Central memory CD4-positive, alpha-beta T cell (primary cell): ENCODE results near the gene FDXACB1.
A peak's percentile ranks its signal among the peaks of the same experiment; 100 is the strongest.

ENCODE experiments used
- DNase-seq: peaks from one replicate; pipeline ENCODE4 v3.0.0; 2022
- total RNA-seq, 3 experiments: gene quantifications; one replicate each; lab custom pipeline; 2026; lab: John Stamatoyannopoulos, UW

FDXACB1 gene
- total RNA-seq: 0.77 to 10.0 (median 5.1) reads per million in 3 experiments

- peak; percentile 98 for DNase-seq
Observed at GRCh38 chr11:111878849-111879636, at the start of gene FDXACB1, which contains the start of gene CFAP68. TSS of gene FDXACB1 (minus strand) at chr11:111879165. CDS start at chr11:111879132, 33 bp downstream. TSS of gene CFAP68 (plus strand) at chr11:111879541. CDS start at chr11:111879561, 20 bp downstream.

GRCh38 chr11:111926505-111927391 lies 47.8 kb upstream of the FDXACB1 start:
- peak; percentile 96 for DNase-seq

GRCh38 chr11:111925953-111926352 lies 47.0 kb upstream of the FDXACB1 start:
- DNase-seq: no peak

GRCh38 chr11:111923951-111924350 lies 45.0 kb upstream of the FDXACB1 start:
- DNase-seq: no peak

- no peak for DNase-seq
Observed at GRCh38 chr11:111923351-111923788, 44.4 kb upstream of the FDXACB1 start.

- no peak for DNase-seq
Observed at GRCh38 chr11:111922803-111923202, 43.8 kb upstream of the FDXACB1 start.

- no peak for DNase-seq
Observed at GRCh38 chr11:111921541-111922230, 42.7 kb upstream of the FDXACB1 start.

GRCh38 chr11:111920908-111921307 lies 41.9 kb upstream of the FDXACB1 start:
- DNase-seq: no peak

GRCh38 chr11:111918390-111919256 lies 39.7 kb upstream of the FDXACB1 start, which contains the start of gene C11orf52:
TSS of gene C11orf52 (plus strand) at chr11:111918913. CDS start at chr11:111918973, 60 bp downstream.
- no peak for DNase-seq

- DNase-seq: no peak
Observed at GRCh38 chr11:111917788-111918187, 38.8 kb upstream of the FDXACB1 start.

- DNase-seq: no peak
Observed at GRCh38 chr11:111917312-111917711, 38.3 kb upstream of the FDXACB1 start.

GRCh38 chr11:111916768-111917167 lies 37.8 kb upstream of the FDXACB1 start:
- no peak for DNase-seq

GRCh38 chr11:111913997-111914396 lies 35.0 kb upstream of the FDXACB1 start:
- no peak for DNase-seq

GRCh38 chr11:111913031-111913861 lies 34.3 kb upstream of the FDXACB1 start:
- no peak for DNase-seq

- DNase-seq: no peak
Observed at GRCh38 chr11:111912535-111912934, 33.6 kb upstream of the FDXACB1 start, which contains the start of gene HSPB2. TSS of gene HSPB2 (plus strand) at chr11:111912734. CDS start at chr11:111912830, 96 bp downstream.

GRCh38 chr11:111911563-111912401 lies 32.8 kb upstream of the FDXACB1 start, which contains the start of gene CRYAB:
TSS of gene CRYAB (minus strand) at chr11:111911770. CDS start at chr11:111911724, 46 bp downstream.
- no peak for DNase-seq

- no peak for DNase-seq
Observed at GRCh38 chr11:111910676-111911562, 32.0 kb upstream of the FDXACB1 start.

GRCh38 chr11:111909378-111909777 lies 30.4 kb upstream of the FDXACB1 start:
- no peak for DNase-seq
